Lower leg skin (tissue), 3 donors: Measurements from ENCODE around the gene PHETA1.

Experiments used
- CTCF ChIP-seq, 3 donors: fragments of 450-650 bp; IDR thresholded peaks; one replicate each; pipeline ENCODE4 v1.5.1; 2016; ENCODE audit warnings: antibody characterized with exemption in 3 of 3, mild to moderate bottlenecking in 3 of 3, moderate library complexity in 2 of 3
- POLR2A ChIP-seq, 2 donors: fragments of 450-650 bp; IDR thresholded peaks; one replicate each; pipeline ENCODE4 v1.6.1; 2016 to 2017; ENCODE audit warnings: antibody characterized with exemption in 2 of 2, mild to moderate bottlenecking in 1 of 2, moderate library complexity in 1 of 2

GRCh38 chr12:111316671-111317070 is 52.2 kb downstream of the PHETA1 start:
- TF ChIP-seq POLR2A (IDR thresholded peaks at IDR 0.05) = no peak
- no peak for TF ChIP-seq CTCF (IDR thresholded peaks at IDR 0.05)
